ENCODE results near the gene SASH1. TPM values are rescaled to one million over a fixed set of nuclear protein-coding genes. Genes with fewer than 3 reads are reported as not detected.

SASH1 gene
- total RNA-seq, 2 donors from 2014 or later: 4.6 to 12.4 TPM

GRCh38 chr6:148559848-148560433 is 217.3 kb downstream of the SASH1 start:
- no peaks in the 10 kb centered on the region for H3K4me1 ChIP-seq (ENCODE audit: control insufficient read depth, insufficient read depth, low read length)
- no peaks in the 10 kb centered on the region for H3K9me3 ChIP-seq (ENCODE audit: control insufficient read depth, low read length)
- Mint-ChIP-seq H3K4me3 (peak overlapping the region; percentile 36), H3K27me3 (ENCODE audit: insufficient read depth) (peaks cover 22% of the 10 kb centered on the region), H3K27ac (no peak overlapping the region), H3K4me1 (no peaks in the 10 kb centered on the region), H3K9me3 (peaks cover 13% of the 10 kb centered on the region), H3K36me3 (ENCODE audit: low read depth) (no peaks in the 10 kb centered on the region)
- TF ChIP-seq CTCF (conservative IDR thresholded peaks at IDR 0.05): peak; percentile 99
- no peaks in the 10 kb centered on the region for H3K36me3 ChIP-seq (ENCODE audit: control insufficient read depth, insufficient read depth, low read length)
- 14 to 30% methylated on average over 17 to 46 of the region's 46 CpGs for whole genome bisulfite sequencing, 2 experiments (ENCODE audit: insufficient coverage in 1 of 2, insufficient read length in 1 of 2)
- no peak overlapping the region for H3K9ac ChIP-seq (ENCODE audit: extremely low read depth, low read length, poor library complexity, severe bottlenecking)
- peak; percentile 92 for DNase-seq
- H3K27ac ChIP-seq (ENCODE audit: low read depth, low read length): no peak overlapping the region
- H3K27me3 ChIP-seq (ENCODE audit: control insufficient read depth, insufficient read depth, low read length, poor library complexity, severe bottlenecking): peaks cover 9% of the 10 kb centered on the region
- H3K4me3 ChIP-seq (ENCODE audit: low read length): peak overlapping the region; percentile 78

GRCh38 chr6:148561629-148562028 is 219.0 kb downstream of the SASH1 start:
- 91 to 95% methylated on average over 5 to 6 of the region's 6 CpGs for WGBS, 2 experiments (ENCODE audit: insufficient coverage in 1 of 2, insufficient read length in 1 of 2)
- H3K4me1 Mint-ChIP-seq: no peaks in the 10 kb centered on the region
- Histone ChIP-seq H3K4me1 (ENCODE audit: control insufficient read depth, insufficient read depth, low read length) (no peaks in the 10 kb centered on the region), H3K27ac (ENCODE audit: low read depth, low read length) (no peak overlapping the region), H3K36me3 (ENCODE audit: control insufficient read depth, insufficient read depth, low read length) (no peaks in the 10 kb centered on the region), H3K9me3 (ENCODE audit: control insufficient read depth, low read length) (no peaks in the 10 kb centered on the region), H3K4me3 (ENCODE audit: low read length) (no peak overlapping the region), H3K9ac (ENCODE audit: extremely low read depth, low read length, poor library complexity, severe bottlenecking) (no peak overlapping the region), H3K27me3 (ENCODE audit: control insufficient read depth, insufficient read depth, low read length, poor library complexity, severe bottlenecking) (peaks cover 9% of the 10 kb centered on the region)
- peaks cover 22% of the 10 kb centered on the region for H3K27me3 Mint-ChIP-seq (ENCODE audit: insufficient read depth)
- H3K27ac Mint-ChIP-seq: no peak overlapping the region
- peaks cover 4% of the 10 kb centered on the region for H3K9me3 Mint-ChIP-seq
- TF ChIP-seq CTCF (conservative IDR thresholded peaks at IDR 0.05): no peak
- DNase-seq: no peak
- no peaks in the 10 kb centered on the region for H3K36me3 Mint-ChIP-seq (ENCODE audit: low read depth)
- H3K4me3 Mint-ChIP-seq: no peak overlapping the region

GRCh38 chr6:148563066-148563465 is 220.4 kb downstream of the SASH1 start:
- DNase-seq: no peak
- peaks cover 4% of the 10 kb centered on the region for H3K9me3 Mint-ChIP-seq
- no peaks in the 10 kb centered on the region for H3K4me1 ChIP-seq (ENCODE audit: control insufficient read depth, insufficient read depth, low read length)
- H3K4me3 ChIP-seq (ENCODE audit: low read length): no peak overlapping the region
- peaks cover 22% of the 10 kb centered on the region for H3K27me3 Mint-ChIP-seq (ENCODE audit: insufficient read depth)
- no peak overlapping the region for H3K27ac ChIP-seq (ENCODE audit: low read depth, low read length)
- H3K27me3 ChIP-seq (ENCODE audit: control insufficient read depth, insufficient read depth, low read length, poor library complexity, severe bottlenecking): peaks cover 9% of the 10 kb centered on the region
- H3K36me3 ChIP-seq (ENCODE audit: control insufficient read depth, insufficient read depth, low read length): no peaks in the 10 kb centered on the region
- no peak overlapping the region for H3K4me3 Mint-ChIP-seq
- WGBS, 2 experiments (ENCODE audit: insufficient coverage in 1 of 2, insufficient read length in 1 of 2): 94 to 100% methylated on average over 3 to 5 of the region's 5 CpGs
- TF ChIP-seq CTCF (conservative IDR thresholded peaks at IDR 0.05): no peak
- no peak overlapping the region for H3K27ac Mint-ChIP-seq
- H3K36me3 Mint-ChIP-seq (ENCODE audit: low read depth): no peaks in the 10 kb centered on the region
- H3K9me3 ChIP-seq (ENCODE audit: control insufficient read depth, low read length): no peaks in the 10 kb centered on the region
- no peaks in the 10 kb centered on the region for H3K4me1 Mint-ChIP-seq
- H3K9ac ChIP-seq (ENCODE audit: extremely low read depth, low read length, poor library complexity, severe bottlenecking): no peak overlapping the region
